ENCODE results near the gene RRAGA.

DNA sequence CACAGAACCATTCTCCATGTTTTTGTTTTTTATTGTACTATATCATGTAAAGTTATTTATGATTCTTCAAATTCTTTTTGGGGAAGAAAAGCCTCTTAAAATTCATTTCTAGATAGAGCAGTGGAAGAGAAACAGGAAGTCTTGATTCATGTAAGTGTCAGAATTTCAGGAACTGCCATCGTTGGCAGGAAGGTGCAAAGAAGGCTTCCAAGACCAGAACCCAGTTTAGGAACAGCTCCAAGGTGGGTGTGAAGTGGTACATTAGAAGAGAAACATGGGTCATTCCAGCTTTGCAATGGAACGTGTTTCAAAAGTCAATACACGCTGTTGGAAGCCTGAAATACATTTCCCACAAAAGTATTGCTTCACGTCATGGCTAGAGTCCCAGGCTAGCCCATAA is 31.0 kb upstream of the RRAGA start:
- TF ChIP-seq TAF1 (IDR thresholded peaks at IDR 0.05; ENCODE audit: borderline replicate concordance, low read depth, low read length) (no peak), POLR2A (IDR thresholded peaks at IDR 0.05; ENCODE audit: low read depth, low read length) (no peak)

Data from GM12892 (cell line).